ENCODE data around the gene KCTD15.

The KCTD15 gene

GRCh38 chr19:33825556-33825955, 28.9 kb downstream of the KCTD15 start:
- DNase-seq (ENCODE audit: low spot score), result no peak
- TF ChIP-seq, protein P1, sequence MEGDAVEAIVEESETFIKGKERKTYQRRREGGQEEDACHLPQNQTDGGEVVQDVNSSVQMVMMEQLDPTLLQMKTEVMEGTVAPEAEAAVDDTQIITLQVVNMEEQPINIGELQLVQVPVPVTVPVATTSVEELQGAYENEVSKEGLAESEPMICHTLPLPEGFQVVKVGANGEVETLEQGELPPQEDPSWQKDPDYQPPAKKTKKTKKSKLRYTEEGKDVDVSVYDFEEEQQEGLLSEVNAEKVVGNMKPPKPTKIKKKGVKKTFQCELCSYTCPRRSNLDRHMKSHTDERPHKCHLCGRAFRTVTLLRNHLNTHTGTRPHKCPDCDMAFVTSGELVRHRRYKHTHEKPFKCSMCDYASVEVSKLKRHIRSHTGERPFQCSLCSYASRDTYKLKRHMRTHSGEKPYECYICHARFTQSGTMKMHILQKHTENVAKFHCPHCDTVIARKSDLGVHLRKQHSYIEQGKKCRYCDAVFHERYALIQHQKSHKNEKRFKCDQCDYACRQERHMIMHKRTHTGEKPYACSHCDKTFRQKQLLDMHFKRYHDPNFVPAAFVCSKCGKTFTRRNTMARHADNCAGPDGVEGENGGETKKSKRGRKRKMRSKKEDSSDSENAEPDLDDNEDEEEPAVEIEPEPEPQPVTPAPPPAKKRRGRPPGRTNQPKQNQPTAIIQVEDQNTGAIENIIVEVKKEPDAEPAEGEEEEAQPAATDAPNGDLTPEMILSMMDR (IDR thresholded peaks at IDR 0.05; ENCODE audit: extremely low read depth, missing control alignments), result no peak

GRCh38 chr19:33826521-33826920, 29.9 kb downstream of the KCTD15 start:
- TF ChIP-seq, protein P1 (IDR thresholded peaks at IDR 0.05; ENCODE audit: extremely low read depth, missing control alignments), result no peak
- no peak for DNase-seq (ENCODE audit: low spot score)

DNA sequence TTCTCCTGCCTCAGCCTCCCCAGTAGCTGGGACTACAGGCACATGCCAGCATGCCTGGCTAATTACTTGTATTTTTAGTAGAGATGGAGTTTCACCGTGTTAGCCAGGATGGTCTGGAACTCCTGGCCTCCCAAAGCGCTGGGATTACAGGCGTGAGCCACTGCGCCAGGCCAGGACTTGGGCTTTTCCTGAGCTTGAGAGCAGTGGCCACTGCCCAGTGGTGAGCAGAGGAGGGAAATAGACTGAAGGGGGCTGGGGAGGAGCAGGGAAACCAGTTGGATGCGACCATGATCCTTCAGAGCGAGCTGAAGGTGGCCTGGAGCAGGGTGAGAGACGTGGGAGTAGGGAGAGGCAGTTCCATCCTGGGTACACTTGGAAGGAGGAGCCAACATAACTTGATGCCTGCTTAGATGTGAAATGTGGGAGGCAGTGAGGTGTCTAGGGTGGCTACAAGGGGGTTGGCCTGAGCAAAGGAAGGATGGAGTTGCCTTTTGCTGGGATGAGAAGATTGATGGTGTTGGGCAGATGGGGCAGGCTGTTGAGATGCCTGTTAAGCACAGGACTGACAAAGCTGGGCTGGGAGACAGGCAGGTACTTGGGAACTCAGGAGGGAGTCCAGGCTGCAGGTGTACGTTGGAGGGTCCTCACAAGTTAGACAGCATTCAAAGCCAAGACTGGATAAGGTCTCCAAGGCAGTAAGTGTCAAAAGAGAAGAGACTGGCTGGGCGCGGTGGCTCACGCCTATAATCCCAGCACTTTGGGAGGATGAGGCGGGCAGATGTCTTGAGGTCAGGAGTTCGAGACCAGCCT, 31.8 kb downstream of the KCTD15 start:
- TF ChIP-seq, protein P1 (IDR thresholded peaks at IDR 0.05; ENCODE audit: extremely low read depth, missing control alignments), result no peak
- DNase-seq (ENCODE audit: low spot score), result no peak

GRCh38 chr19:33830264-33830663, 33.6 kb downstream of the KCTD15 start:
- TF ChIP-seq, protein P1 (IDR thresholded peaks at IDR 0.05; ENCODE audit: extremely low read depth, missing control alignments), result no peak
- no peak for DNase-seq (ENCODE audit: low spot score)

DNA sequence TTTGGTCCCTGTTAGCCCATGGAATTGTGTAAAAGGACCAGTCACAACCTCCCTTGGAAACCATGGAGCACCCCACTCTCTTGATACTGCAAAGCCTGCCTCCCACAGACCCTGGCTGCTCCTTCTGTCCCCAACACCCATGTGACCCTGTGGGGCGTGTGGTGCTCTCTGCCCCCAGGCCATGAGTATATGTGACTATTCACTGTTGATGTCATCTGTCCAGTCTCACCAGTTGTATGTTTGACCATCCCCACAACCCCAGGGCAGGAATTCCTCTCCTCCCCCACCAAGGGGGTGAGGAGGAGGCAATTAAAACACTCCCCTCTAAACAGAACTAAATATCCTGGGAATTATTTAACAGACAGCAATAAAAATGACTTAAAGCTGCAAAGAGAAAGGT, 35.2 kb downstream of the KCTD15 start:
- TF ChIP-seq, protein P1 (IDR thresholded peaks at IDR 0.05; ENCODE audit: extremely low read depth, missing control alignments), result no peak
- DNase-seq (ENCODE audit: low spot score), result no peak

DNA sequence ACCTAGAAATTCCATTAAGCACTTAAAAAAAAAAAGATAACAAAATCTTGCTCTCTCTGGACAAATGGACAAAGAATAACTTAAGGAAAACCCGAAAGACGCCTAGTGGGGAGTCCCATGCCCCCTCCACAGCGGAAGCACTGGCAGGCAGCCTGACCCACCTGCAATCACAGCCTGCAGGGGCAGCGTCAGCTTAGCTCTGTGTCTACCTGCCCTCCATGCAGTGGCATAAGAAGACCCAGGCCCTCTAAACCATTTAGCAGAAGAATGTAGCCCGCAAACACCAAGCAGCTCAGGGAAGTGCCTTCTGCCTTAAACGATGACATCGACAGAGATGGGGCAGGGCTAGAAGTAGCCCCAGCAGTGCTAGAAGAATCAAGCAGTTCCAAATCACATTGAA, 36.0 kb downstream of the KCTD15 start:
- TF ChIP-seq, protein P1 (IDR thresholded peaks at IDR 0.05; ENCODE audit: extremely low read depth, missing control alignments), result no peak
- DNase-seq (ENCODE audit: low spot score), result no peak

DNA sequence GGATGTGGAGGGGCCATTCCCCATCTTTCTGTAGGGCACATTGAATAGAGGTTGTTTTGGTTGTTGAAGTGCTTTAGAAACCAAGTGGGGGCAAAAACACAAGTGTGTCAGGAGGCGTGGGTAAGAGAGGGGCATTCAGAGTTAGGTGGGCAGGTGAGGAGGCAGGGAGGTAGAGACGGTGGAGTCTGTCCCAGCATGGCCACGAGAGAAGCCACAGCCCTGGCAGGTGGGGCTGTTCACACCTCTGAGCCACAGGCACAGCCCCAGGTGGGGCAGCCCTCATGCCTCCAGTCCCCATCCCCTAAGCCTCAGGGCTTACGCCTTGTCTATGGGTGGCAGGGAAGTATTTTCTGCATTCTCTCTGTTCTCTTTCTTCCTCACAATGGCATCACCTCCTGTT, 43.7 kb downstream of the KCTD15 start:
- TF ChIP-seq, protein P1 (IDR thresholded peaks at IDR 0.05; ENCODE audit: extremely low read depth, missing control alignments), result no peak

More for the DNA sequence above, 43.7 kb downstream of the KCTD15 start:
- no peak for DNase-seq (ENCODE audit: low spot score)
